PC-9 (cell line): ENCODE results near the gene HCCS. TPM values are rescaled to one million over a fixed set of nuclear protein-coding genes. Genes with fewer than 3 reads are reported as not detected.

Experiments
- BruUV-seq: library from RNA; stranded (reverse); fragments of 400-500 nt; replicated peaks from 2 replicates; lab custom pipeline; 2021; lab: Mats Ljungman, UMichigan
- CTCF ChIA-PET: fragments of 300-600 bp; sonication (Branson Sonifier 250); formaldehyde crosslinking; loops from one replicate; lab custom pipeline; 2022; ENCODE audit warnings: antibody characterized with exemption; lab: Charles Lee
- POLR2A ChIA-PET: fragments of 300-600 bp; sonication (Branson Sonifier 250); formaldehyde crosslinking; loops from one replicate; lab custom pipeline; 2022; ENCODE audit warnings: antibody characterized with exemption; ENCODE audit not compliant: unreplicated experiment; lab: Charles Lee
- DNase-seq, 2 experiments: peaks; one replicate each; pipeline versions ENCODE4 v3.0.0 to v3.0.0-alpha.2; 2015 to 2022; ENCODE audit warnings: mixed read lengths in 1 of 2
- H2AFZ ChIP-seq: fragments of 200-600 bp; sonication (generic); 2 replicates; pipeline ENCODE4 v1.8.1; 2017; ENCODE audit warnings: antibody characterized with exemption
- H3F3A ChIP-seq: fragments of 200-600 bp; sonication (generic); 2 replicates; pipeline ENCODE4 v1.8.1; 2017; ENCODE audit warnings: antibody characterized with exemption, mild to moderate bottlenecking, low read depth; ENCODE audit not compliant: insufficient read depth
- H3K27ac ChIP-seq: fragments of 200-600 bp; sonication (generic); 2 replicates; pipeline ENCODE4 v1.6.1; 2016; ENCODE audit warnings: mixed run types
- H3K27me3 ChIP-seq: fragments of 200-600 bp; sonication (generic); 2 replicates; pipeline ENCODE4 v1.6.1; 2016; ENCODE audit warnings: low read depth, mixed run types; ENCODE audit not compliant: insufficient read depth
- H3K36me3 ChIP-seq: fragments of 200-600 bp; sonication (generic); 2 replicates; pipeline ENCODE4 v1.6.1; 2016; ENCODE audit warnings: low read depth, mixed run types
- H3K4me1 ChIP-seq: fragments of 200-600 bp; sonication (generic); replicated peaks from 2 replicates; pipeline ENCODE4 v1.6.1; 2016; ENCODE audit warnings: mixed run types; ENCODE audit not compliant: insufficient read depth
- H3K4me2 ChIP-seq: fragments of 200-600 bp; sonication (generic); 2 replicates; pipeline ENCODE4 v1.6.1; 2017; ENCODE audit warnings: mixed run types
- H3K4me3 ChIP-seq: fragments of 200-600 bp; sonication (generic); 2 replicates; pipeline ENCODE4 v1.6.1; 2016; ENCODE audit warnings: mixed run types
- H3K79me2 ChIP-seq: fragments of 200-600 bp; sonication (generic); 2 replicates; pipeline ENCODE4 v1.6.1; 2017; ENCODE audit warnings: low read depth, mixed run types
- H3K9me2 ChIP-seq: fragments of 200-600 bp; sonication (generic); 2 replicates; pipeline ENCODE4 v1.8.1; 2017; ENCODE audit warnings: mild to moderate bottlenecking; ENCODE audit not compliant: insufficient read depth
- H3K9me3 ChIP-seq: fragments of 200-600 bp; sonication (generic); 2 replicates; pipeline ENCODE4 v1.8.1; 2016; ENCODE audit warnings: low read depth; ENCODE audit not compliant: insufficient read depth
- H4K20me1 ChIP-seq: fragments of 200-600 bp; sonication (generic); 2 replicates; pipeline ENCODE4 v1.8.1; 2017; ENCODE audit not compliant: insufficient read depth
- CTCF ChIP-seq: fragments of 200-600 bp; sonication (generic); conservative IDR thresholded peaks from 2 replicates; pipeline ENCODE4 v1.6.1; 2017; ENCODE audit warnings: mixed run types, antibody characterized with exemption, mild to moderate bottlenecking, moderate library complexity
- EZH2 ChIP-seq: fragments of 200-600 bp; sonication (generic); IDR thresholded peaks from 2 replicates; pipeline ENCODE4 v1.8.0; 2017; ENCODE audit warnings: antibody characterized with exemption, low read depth
- intact Hi-C: fragments of 100-400 bp; cut with micrococcal nuclease; formaldehyde crosslinking; loops from one replicate; pipeline ENCODE4 v1.10.0; 2022; ENCODE audit not compliant: unreplicated experiment
- total RNA-seq: library from RNA; stranded (reverse); gene quantifications from 2 replicates; pipeline ENCODE4 v1.2.3, GENCODE V29; 2021

Gene HCCS
- total RNA-seq, 1 experiment from 2014 or later: 38.5 TPM

GRCh38 chrX:11143931-11144678 is 33.0 kb downstream of the HCCS start:
- H3K36me3 ChIP-seq: no peaks in the 10 kb centered on the region
- H3K4me2 ChIP-seq: no peak overlapping the region
- no peaks in the 10 kb centered on the region for H3F3A ChIP-seq
- no TSS peak for BruUV-seq
- DNase-seq: peak; percentile 30 to 36
- H3K4me3 ChIP-seq: no peak overlapping the region
- no peak overlapping the region for H2AFZ ChIP-seq
- H3K9me2 ChIP-seq: no peaks in the 10 kb centered on the region
- no peaks in the 10 kb centered on the region for H3K79me2 ChIP-seq
- intact Hi-C loops: loop anchor here (1.0 to 10.0 kb wide), 3 partner anchors 387 to 1561 kb away; no protein-coding TSS in a partner anchor
- H4K20me1 ChIP-seq: no peaks in the 10 kb centered on the region
- H3K27ac ChIP-seq: no peak overlapping the region
- POLR2A ChIA-PET: no interaction called here
- no peaks in the 10 kb centered on the region for H3K9me3 ChIP-seq
- TF ChIP-seq CTCF (peak; percentile 66), EZH2 (no peak)
- CTCF ChIA-PET: no interaction called here
- no peaks in the 10 kb centered on the region for H3K27me3 ChIP-seq
- no peaks in the 10 kb centered on the region for H3K4me1 ChIP-seq

GRCh38 chrX:11146411-11146810 is 35.3 kb downstream of the HCCS start:
- no TSS peak for BruUV-seq
- Histone ChIP-seq H3F3A (no peaks in the 10 kb centered on the region), H3K36me3 (no peaks in the 10 kb centered on the region), H3K4me3 (no peak overlapping the region), H3K4me1 (no peaks in the 10 kb centered on the region), H3K27me3 (no peaks in the 10 kb centered on the region), H3K27ac (no peak overlapping the region), H3K4me2 (no peak overlapping the region), H3K9me3 (no peaks in the 10 kb centered on the region), H2AFZ (no peak overlapping the region), H3K79me2 (no peaks in the 10 kb centered on the region), H4K20me1 (no peaks in the 10 kb centered on the region), H3K9me2 (no peaks in the 10 kb centered on the region)
- TF ChIP-seq EZH2 (no peak), CTCF (no peak)
- intact Hi-C loops: loop anchor here (10.0 kb wide), 1 partner anchor 1558 kb away; no protein-coding TSS in a partner anchor
- POLR2A ChIA-PET: no interaction called here
- CTCF ChIA-PET: no interaction called here
- no peak for DNase-seq

GRCh38 chrX:11148401-11148800 is 37.3 kb downstream of the HCCS start:
- H3K27ac ChIP-seq: no peak overlapping the region
- no peak overlapping the region for H3K4me3 ChIP-seq
- no peak overlapping the region for H2AFZ ChIP-seq
- no peaks in the 10 kb centered on the region for H3F3A ChIP-seq
- POLR2A ChIA-PET: no interaction called here
- DNase-seq: no peak
- intact Hi-C loops: loop anchor here (10.0 kb wide), 1 partner anchor 1556 kb away; no protein-coding TSS in a partner anchor
- CTCF ChIA-PET: no interaction called here
- no TSS peak for BruUV-seq
- H3K9me2 ChIP-seq: no peaks in the 10 kb centered on the region
- no peak overlapping the region for H3K4me2 ChIP-seq
- H3K4me1 ChIP-seq: no peaks in the 10 kb centered on the region
- no peaks in the 10 kb centered on the region for H3K9me3 ChIP-seq
- H3K27me3 ChIP-seq: no peaks in the 10 kb centered on the region
- no peaks in the 10 kb centered on the region for H3K79me2 ChIP-seq
- H4K20me1 ChIP-seq: no peaks in the 10 kb centered on the region
- TF ChIP-seq CTCF (no peak), EZH2 (no peak)
- no peaks in the 10 kb centered on the region for H3K36me3 ChIP-seq
